GM21390 (cell line): ENCODE data around the gene ZNF407.
A peak's percentile ranks its signal among the peaks of the same experiment; 100 is the strongest.

Experiments used
- ATAC-seq: cut with Tn5 transposase; IDR thresholded peaks from one replicate; pipeline ENCODE4 v1.9.1; 2021; ENCODE audit not compliant: unreplicated experiment

Gene ZNF407

GRCh38 chr18:74625157-74625556 is 27.5 kb downstream of the ZNF407 start:
- no peak for ATAC-seq

DNA sequence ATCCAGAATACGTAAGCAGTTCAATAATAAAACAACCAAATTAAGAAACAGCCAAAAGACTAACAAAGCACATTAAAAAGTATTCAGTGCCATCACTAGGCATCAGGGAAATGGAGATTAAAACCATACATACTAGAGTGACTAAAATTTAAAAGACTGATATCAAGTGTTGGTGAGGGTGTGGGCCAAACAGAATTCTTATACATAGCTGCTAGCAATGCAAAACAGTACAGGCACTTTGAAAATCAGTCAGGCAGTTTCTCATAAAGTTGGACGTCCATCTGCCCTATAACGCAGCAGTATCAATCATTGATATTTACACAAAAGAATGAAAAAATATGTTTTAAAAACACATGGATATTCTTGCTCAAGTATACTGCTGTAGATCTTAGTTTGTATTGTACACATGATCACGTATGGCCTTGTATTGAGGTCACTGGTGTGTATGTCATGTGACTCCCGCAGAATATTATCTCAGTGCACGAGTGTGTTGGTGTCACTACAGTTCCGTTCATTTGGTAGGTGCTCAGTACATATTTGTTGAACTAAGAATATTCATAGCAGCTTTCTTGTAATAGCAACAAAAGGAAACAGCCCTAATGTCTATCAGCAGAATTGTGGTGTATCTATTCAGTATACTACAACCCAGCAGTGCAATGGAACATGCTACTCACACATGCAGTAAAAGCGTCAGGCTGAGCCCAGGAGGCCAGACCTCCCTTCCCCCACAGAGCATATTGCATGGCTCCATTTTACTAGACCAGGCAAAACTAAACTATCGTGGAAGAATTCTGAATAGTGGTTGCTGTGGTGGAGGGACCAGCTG is 28.6 kb downstream of the ZNF407 start:
- no peak for ATAC-seq

DNA sequence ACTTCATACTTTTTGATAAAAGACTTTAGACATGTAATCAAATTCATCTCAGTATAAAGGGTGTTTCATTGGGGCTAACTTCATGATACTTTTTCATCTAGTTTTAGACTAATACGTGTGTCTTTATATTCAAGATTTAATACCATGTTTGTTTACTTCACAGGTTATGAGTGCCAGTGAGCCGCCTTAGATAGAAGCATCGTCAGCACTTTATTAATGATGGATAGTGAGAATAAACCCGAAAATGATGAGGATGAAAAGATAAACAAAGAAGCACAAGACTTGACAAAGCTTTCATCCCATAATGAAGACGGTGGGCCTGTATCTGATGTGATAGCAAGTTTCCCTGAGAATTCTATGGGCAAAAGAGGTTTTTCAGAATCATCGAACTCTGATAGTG is 33.1 kb downstream of the ZNF407 start:
- ATAC-seq = no peak

- ATAC-seq = no peak
These were observed 33.5 kb downstream of the ZNF407 start for GRCh38 chr18:74631212-74631611.

GRCh38 chr18:74631623-74632350 is 34.1 kb downstream of the ZNF407 start:
- ATAC-seq = no peak

DNA sequence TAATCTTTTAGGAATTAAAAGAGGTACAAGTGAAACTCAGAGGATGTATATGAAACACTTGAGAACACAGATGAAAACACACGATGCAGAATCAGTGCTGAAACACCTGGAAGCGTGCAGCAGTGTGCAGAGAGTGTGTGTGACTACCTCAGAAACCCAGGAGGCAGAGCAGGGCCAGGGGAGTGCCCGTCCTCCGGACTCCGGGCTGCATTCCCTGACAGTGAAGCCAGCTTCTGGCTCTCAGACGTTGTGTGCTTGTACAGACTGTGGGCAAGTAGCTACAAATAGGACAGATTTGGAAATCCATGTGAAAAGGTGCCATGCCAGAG is 34.6 kb downstream of the ZNF407 start:
- ATAC-seq = no peak

- no peak for ATAC-seq
These were observed 35.2 kb downstream of the ZNF407 start for GRCh38 chr18:74632856-74633255.

DNA sequence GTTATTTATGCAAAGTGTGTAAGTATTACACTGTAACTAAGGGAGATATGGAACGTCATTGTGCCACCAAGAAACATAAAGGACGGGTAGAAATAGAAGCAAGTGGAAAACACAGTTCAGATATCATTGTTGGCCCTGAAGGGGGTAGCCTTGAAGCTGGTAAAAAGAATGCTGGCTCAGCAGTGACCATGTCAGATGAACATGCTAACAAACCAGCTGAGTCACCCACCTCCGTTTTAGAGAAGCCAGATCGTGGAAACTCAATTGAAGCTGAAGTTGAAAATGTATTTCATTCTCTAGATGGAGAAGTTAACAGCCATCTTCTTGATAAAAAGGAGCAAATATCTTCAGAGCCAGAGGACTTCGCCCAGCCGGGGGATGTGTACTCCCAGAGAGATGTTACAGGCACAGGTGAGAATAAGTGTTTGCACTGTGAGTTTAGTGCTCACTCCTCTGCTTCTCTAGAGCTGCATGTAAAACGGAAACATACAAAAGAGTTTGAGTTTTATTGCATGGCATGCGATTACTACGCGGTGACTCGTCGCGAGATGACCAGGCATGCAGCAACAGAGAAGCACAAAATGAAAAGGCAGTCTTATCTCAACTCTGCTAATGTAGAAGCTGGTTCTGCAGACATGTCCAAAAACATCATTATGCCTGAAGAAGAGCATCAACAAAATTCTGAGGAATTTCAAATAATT is 36.1 kb downstream of the ZNF407 start:
- no peak for ATAC-seq

DNA sequence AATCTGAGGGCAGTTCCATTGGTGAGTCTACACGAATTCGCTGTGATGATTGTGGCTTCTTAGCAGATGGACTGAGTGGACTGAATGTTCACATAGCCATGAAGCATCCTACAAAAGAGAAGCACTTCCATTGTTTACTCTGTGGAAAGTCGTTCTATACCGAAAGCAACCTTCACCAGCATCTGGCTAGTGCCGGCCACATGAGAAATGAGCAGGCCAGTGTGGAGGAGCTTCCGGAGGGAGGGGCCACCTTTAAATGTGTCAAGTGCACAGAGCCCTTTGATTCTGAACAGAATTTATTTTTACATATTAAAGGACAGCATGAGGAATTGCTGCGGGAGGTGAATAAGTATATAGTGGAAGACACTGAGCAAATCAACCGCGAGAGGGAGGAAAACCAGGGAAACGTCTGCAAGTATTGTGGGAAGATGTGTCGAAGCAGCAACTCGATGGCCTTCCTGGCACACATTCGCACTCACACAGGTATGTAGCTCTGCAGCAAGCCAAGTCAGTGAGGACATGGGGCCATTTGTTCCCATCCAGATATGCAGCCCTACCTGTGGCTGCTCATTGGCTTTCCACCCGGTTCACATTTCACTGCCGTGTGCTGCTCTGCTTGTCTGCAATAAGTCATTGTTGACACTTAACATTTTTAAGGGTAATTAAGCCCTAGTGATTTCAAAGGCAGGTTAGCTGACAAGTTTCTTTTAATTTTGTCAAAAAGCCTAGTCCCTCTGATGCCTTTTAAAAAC is 37.7 kb downstream of the ZNF407 start:
- ATAC-seq = no peak

- ATAC-seq = no peak
These were observed 39.4 kb downstream of the ZNF407 start for GRCh38 chr18:74637070-74637469.

GRCh38 chr18:74638210-74638609 is 40.5 kb downstream of the ZNF407 start:
- ATAC-seq = no peak

- ATAC-seq = no peak
These were observed 47.0 kb downstream of the ZNF407 start for GRCh38 chr18:74644713-74645112.

- no peak for ATAC-seq
These were observed 48.0 kb downstream of the ZNF407 start for GRCh38 chr18:74645679-74646078.

- no peak for ATAC-seq
These were observed 53.9 kb downstream of the ZNF407 start for GRCh38 chr18:74651327-74652128.

DNA sequence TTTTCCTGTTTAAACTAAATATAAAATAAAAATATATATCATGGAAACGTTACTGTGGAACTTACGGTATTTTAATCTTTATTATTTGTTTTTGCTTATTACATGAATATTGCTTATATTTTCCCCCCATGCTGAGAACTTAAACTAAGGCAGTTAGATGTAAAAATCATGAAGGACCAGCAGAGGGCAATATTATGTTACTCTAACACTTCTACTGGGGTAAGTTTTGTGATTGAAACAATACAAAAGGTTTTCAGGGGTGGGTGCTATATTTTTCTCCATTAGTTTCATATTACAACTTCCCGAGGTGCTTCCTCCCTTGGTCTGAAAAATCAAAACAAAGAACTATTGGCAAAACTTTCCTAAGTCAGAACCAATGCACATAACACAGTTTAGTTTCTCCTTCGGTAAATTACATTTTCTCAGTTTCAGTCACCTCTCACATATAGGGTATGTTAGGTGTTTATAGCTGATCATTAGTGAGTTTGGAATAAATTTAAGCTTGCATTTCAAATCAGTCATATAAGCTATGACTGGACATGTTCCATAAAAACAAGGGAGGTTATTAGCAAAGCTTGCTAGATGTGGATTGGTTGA is 54.8 kb downstream of the ZNF407 start:
- ATAC-seq = peak; percentile 64

- no peak for ATAC-seq
These were observed 57.0 kb downstream of the ZNF407 start for GRCh38 chr18:74654638-74655037.

- no peak for ATAC-seq
These were observed 63.3 kb downstream of the ZNF407 start for GRCh38 chr18:74661008-74661407.

DNA sequence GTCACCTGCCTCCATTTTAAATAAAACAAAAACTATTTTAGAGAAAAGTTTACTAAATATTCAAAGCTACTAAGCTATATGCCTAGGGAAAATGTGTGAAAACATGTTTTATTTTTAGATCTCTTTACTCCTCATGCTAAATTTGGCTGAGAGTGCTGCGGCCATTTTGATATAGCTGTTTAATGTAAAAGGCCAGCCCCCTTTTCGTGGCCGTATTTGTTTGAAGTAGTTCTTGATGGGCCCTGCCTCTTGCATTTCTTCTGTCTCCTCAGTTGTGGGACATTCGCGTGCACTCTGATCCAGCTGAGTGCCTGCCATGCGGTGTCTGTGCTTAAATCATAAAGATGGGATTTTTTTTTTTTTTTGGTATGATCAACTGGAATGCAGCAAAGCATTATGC is 64.0 kb downstream of the ZNF407 start:
- ATAC-seq = no peak

DNA sequence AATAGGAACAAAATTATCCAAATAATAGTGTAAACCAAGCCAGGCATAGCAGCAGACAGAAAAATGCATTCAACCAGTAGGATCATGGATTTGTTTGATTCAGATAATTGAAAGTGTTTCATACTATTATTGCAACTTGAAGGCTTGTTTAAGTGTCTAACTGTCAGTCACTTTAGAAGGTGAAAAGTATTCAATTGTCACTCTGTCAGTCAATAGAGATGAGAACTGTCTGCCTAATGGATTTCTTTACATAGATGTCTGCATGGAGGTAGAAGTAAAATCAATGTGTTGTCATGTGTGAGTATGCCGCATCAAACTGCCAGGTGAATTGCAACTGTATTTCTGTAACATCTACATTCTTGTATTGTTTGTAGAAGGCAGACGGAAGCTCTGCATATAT is 65.0 kb downstream of the ZNF407 start:
- ATAC-seq = no peak

DNA sequence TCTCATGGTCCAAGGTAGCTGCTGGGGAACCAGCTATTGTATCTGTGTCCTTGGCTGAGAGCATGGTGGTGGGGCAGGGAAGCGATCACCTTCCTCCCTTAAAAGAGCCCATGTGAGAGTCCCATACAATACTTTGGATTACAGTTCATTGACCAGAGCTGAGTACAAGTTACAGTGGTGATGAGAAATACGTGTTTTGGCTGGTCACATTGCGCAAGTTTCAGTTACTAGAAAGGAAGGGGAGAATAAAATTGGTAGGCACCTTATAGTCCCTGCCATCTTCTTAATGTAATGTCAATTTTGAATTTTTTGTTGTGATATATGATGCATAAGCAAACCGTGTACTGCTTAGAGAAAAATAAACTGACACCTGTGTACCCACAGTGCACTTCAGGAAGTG is 67.7 kb downstream of the ZNF407 start:
- ATAC-seq = no peak
